ENCODE data around the gene PRKG1.

Gene PRKG1

GRCh38 chr10:52066383-52066782 lies 992.1 kb downstream of the PRKG1 start:
- Histone ChIP-seq H3K36me3 (ENCODE audit: control insufficient read depth, low read length) (no peaks in the 10 kb centered on the region), H3K4me2 (ENCODE audit: low read length) (no peak overlapping the region), H3K27me3 (ENCODE audit: control insufficient read depth, low read length) (no peaks in the 10 kb centered on the region), H3K79me2 (ENCODE audit: control insufficient read depth, low read length) (no peaks in the 10 kb centered on the region), H3K27ac (ENCODE audit: low read depth, low read length) (no peak overlapping the region), H3K9me2 (replicated peaks; ENCODE audit: control insufficient read depth, low read length) (no peaks in the 10 kb centered on the region), H3K4me3 (ENCODE audit: low read length) (no peak overlapping the region), H3K4me1 (ENCODE audit: control insufficient read depth, low read length) (no peaks in the 10 kb centered on the region), H3K9me3 (ENCODE audit: control insufficient read depth, insufficient read depth, low read length) (no peaks in the 10 kb centered on the region), H3F3A (ENCODE audit: control insufficient read depth, insufficient read depth) (no peaks in the 10 kb centered on the region), H4K20me1 (ENCODE audit: control insufficient read depth, insufficient read depth, low read depth, low read length) (no peaks in the 10 kb centered on the region)
- TF ChIP-seq CTCF (IDR thresholded peaks at IDR 0.05; ENCODE audit: low read depth, low read length, poor library complexity, severe bottlenecking) (no peak), EZH2phosphoT487 (IDR thresholded peaks at IDR 0.05; ENCODE audit: borderline replicate concordance, low read length) (no peak)

- H3K9me3 ChIP-seq (ENCODE audit: control insufficient read depth, insufficient read depth, low read length): no peaks in the 10 kb centered on the region
- TF ChIP-seq CTCF (IDR thresholded peaks at IDR 0.05; ENCODE audit: low read depth, low read length, poor library complexity, severe bottlenecking): no peak
- TF ChIP-seq EZH2phosphoT487 (IDR thresholded peaks at IDR 0.05; ENCODE audit: borderline replicate concordance, low read length): no peak
Observed at GRCh38 chr10:52068485-52068884, 994.2 kb downstream of the PRKG1 start.

GRCh38 chr10:52071814-52072213 lies 997.5 kb downstream of the PRKG1 start:
- Histone ChIP-seq H4K20me1 (ENCODE audit: control insufficient read depth, insufficient read depth, low read depth, low read length) (no peaks in the 10 kb centered on the region), H3K27me3 (ENCODE audit: control insufficient read depth, low read length) (no peaks in the 10 kb centered on the region)

More at GRCh38 chr10:52068485-52068884, 994.2 kb downstream of the PRKG1 start:
- no peaks in the 10 kb centered on the region for H3K79me2 ChIP-seq (ENCODE audit: control insufficient read depth, low read length)
- no peaks in the 10 kb centered on the region for H3K27me3 ChIP-seq (ENCODE audit: control insufficient read depth, low read length)
- H4K20me1 ChIP-seq (ENCODE audit: control insufficient read depth, insufficient read depth, low read depth, low read length): no peaks in the 10 kb centered on the region
- H3K36me3 ChIP-seq (ENCODE audit: control insufficient read depth, low read length): no peaks in the 10 kb centered on the region
- H3K4me1 ChIP-seq (ENCODE audit: control insufficient read depth, low read length): no peaks in the 10 kb centered on the region
- H3K4me3 ChIP-seq (ENCODE audit: low read length): no peak overlapping the region
- H3K4me2 ChIP-seq (ENCODE audit: low read length): no peak overlapping the region
- no peak overlapping the region for H3K27ac ChIP-seq (ENCODE audit: low read depth, low read length)
- H3K9me2 ChIP-seq (replicated peaks; ENCODE audit: control insufficient read depth, low read length): no peaks in the 10 kb centered on the region
- H3F3A ChIP-seq (ENCODE audit: control insufficient read depth, insufficient read depth): no peaks in the 10 kb centered on the region

More at GRCh38 chr10:52071814-52072213, 997.5 kb downstream of the PRKG1 start:
- TF ChIP-seq CTCF (IDR thresholded peaks at IDR 0.05; ENCODE audit: low read depth, low read length, poor library complexity, severe bottlenecking) (no peak), EZH2phosphoT487 (IDR thresholded peaks at IDR 0.05; ENCODE audit: borderline replicate concordance, low read length) (no peak)
- Histone ChIP-seq H3K4me2 (ENCODE audit: low read length) (no peak overlapping the region), H3K4me3 (ENCODE audit: low read length) (no peak overlapping the region), H3K27ac (ENCODE audit: low read depth, low read length) (no peak overlapping the region), H3K9me3 (ENCODE audit: control insufficient read depth, insufficient read depth, low read length) (no peaks in the 10 kb centered on the region), H3K9me2 (replicated peaks; ENCODE audit: control insufficient read depth, low read length) (no peaks in the 10 kb centered on the region), H3K36me3 (ENCODE audit: control insufficient read depth, low read length) (no peaks in the 10 kb centered on the region), H3K79me2 (ENCODE audit: control insufficient read depth, low read length) (no peaks in the 10 kb centered on the region), H3F3A (ENCODE audit: control insufficient read depth, insufficient read depth) (no peaks in the 10 kb centered on the region), H3K4me1 (ENCODE audit: control insufficient read depth, low read length) (no peaks in the 10 kb centered on the region)
